Body of pancreas (tissue), 4 donors: Measurements from ENCODE around the gene ZBTB38.

Experiments used
- CTCF ChIP-seq, 7 experiments: fragments of 450-650 bp in 4 of 7; fragments of 200-600 bp in 3 of 7; sonication (generic) in 3 of 7; IDR thresholded peaks; one replicate each; pipeline ENCODE4 v1.5.1; 2016 to 2019; ENCODE audit warnings: antibody characterized with exemption in 7 of 7
- POLR2A ChIP-seq, 3 donors: fragments of 450-650 bp; IDR thresholded peaks; one replicate each; pipeline ENCODE4 v1.6.1; 2016; ENCODE audit warnings: antibody characterized with exemption in 3 of 3, mild to moderate bottlenecking in 2 of 3

GRCh38 chr3:141345528-141345927 is 22.8 kb upstream of the ZBTB38 start:
- TF ChIP-seq POLR2A (IDR thresholded peaks at IDR 0.05) (no peak), CTCF (IDR thresholded peaks at IDR 0.05) (no peak)
